ENCODE data around the gene TRIM50.

- TF ChIP-seq CTCF (IDR thresholded peaks at IDR 0.05; ENCODE audit: poor library complexity, severe bottlenecking) (no peak), SMC3 (conservative IDR thresholded peaks at IDR 0.05; ENCODE audit: poor library complexity) (no peak), RAD21 (conservative IDR thresholded peaks at IDR 0.05) (no peak), EP300 (conservative IDR thresholded peaks at IDR 0.05; ENCODE audit: poor library complexity, severe bottlenecking) (no peak), EZH2 (IDR thresholded peaks at IDR 0.05; ENCODE audit: borderline replicate concordance, insufficient read depth, low read length, poor library complexity, severe bottlenecking) (no peak)
- TF ChIP-seq, protein P1, sequence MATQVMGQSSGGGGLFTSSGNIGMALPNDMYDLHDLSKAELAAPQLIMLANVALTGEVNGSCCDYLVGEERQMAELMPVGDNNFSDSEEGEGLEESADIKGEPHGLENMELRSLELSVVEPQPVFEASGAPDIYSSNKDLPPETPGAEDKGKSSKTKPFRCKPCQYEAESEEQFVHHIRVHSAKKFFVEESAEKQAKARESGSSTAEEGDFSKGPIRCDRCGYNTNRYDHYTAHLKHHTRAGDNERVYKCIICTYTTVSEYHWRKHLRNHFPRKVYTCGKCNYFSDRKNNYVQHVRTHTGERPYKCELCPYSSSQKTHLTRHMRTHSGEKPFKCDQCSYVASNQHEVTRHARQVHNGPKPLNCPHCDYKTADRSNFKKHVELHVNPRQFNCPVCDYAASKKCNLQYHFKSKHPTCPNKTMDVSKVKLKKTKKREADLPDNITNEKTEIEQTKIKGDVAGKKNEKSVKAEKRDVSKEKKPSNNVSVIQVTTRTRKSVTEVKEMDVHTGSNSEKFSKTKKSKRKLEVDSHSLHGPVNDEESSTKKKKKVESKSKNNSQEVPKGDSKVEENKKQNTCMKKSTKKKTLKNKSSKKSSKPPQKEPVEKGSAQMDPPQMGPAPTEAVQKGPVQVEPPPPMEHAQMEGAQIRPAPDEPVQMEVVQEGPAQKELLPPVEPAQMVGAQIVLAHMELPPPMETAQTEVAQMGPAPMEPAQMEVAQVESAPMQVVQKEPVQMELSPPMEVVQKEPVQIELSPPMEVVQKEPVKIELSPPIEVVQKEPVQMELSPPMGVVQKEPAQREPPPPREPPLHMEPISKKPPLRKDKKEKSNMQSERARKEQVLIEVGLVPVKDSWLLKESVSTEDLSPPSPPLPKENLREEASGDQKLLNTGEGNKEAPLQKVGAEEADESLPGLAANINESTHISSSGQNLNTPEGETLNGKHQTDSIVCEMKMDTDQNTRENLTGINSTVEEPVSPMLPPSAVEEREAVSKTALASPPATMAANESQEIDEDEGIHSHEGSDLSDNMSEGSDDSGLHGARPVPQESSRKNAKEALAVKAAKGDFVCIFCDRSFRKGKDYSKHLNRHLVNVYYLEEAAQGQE (IDR thresholded peaks at IDR 0.05; ENCODE audit: borderline replicate concordance) = no peak
Observed at GRCh38 chr7:73330772-73331171, 2.9 kb upstream of the TRIM50 start.
